Suprapubic skin (tissue), 3 donors: ENCODE results near the gene CACNG6.
"Not testable (repeated sequence)": the region's sequence is repeated elsewhere in the genome, so short reads cannot be mapped to it uniquely, and the experiment has no call there.

Source experiments
- POLR2A ChIP-seq, 2 donors: fragments of 450-650 bp; IDR thresholded peaks; one replicate each; pipeline ENCODE4 v1.6.1; 2017; ENCODE audit warnings: antibody characterized with exemption in 2 of 2, mild to moderate bottlenecking in 2 of 2, moderate library complexity in 2 of 2
- TF ChIP-seq, protein P1 (sequence below), 2 donors: fragments of 200-600 bp in 1 of 2; fragments of 450-650 bp in 1 of 2; sonication (generic) in 1 of 2; IDR thresholded peaks; one replicate each; pipeline ENCODE4 v1.5.1; 2016 to 2019; ENCODE audit warnings: antibody characterized with exemption in 2 of 2, mild to moderate bottlenecking in 1 of 2, moderate library complexity in 1 of 2

DNA sequence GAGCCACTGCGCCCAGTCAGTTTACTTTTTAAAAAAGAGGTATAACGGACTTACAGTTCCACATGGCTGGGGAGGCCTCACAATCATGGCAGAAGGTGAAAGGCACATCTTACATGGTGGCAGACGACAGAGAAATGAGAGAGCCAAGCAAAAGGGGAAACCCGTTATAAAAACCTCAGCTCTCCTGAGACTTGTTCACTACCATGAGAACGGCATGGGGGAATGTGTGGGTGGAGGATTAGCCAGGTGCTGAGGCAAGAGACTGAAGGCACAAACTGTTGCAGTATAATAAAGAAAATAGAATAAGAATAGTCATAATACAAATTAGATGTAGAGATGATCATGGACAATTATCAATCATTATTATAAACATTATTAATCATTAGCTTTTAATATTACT lies 45.1 kb downstream of the CACNG6 start:
- TF ChIP-seq, protein P1, sequence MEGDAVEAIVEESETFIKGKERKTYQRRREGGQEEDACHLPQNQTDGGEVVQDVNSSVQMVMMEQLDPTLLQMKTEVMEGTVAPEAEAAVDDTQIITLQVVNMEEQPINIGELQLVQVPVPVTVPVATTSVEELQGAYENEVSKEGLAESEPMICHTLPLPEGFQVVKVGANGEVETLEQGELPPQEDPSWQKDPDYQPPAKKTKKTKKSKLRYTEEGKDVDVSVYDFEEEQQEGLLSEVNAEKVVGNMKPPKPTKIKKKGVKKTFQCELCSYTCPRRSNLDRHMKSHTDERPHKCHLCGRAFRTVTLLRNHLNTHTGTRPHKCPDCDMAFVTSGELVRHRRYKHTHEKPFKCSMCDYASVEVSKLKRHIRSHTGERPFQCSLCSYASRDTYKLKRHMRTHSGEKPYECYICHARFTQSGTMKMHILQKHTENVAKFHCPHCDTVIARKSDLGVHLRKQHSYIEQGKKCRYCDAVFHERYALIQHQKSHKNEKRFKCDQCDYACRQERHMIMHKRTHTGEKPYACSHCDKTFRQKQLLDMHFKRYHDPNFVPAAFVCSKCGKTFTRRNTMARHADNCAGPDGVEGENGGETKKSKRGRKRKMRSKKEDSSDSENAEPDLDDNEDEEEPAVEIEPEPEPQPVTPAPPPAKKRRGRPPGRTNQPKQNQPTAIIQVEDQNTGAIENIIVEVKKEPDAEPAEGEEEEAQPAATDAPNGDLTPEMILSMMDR (IDR thresholded peaks at IDR 0.05): not testable (repeated sequence)
- TF ChIP-seq POLR2A (IDR thresholded peaks at IDR 0.05): not testable (repeated sequence)
